Measurements from ENCODE around the gene GINS3. TPM values are rescaled to one million over a fixed set of nuclear protein-coding genes. Genes with fewer than 3 reads are reported as not detected.

Gene GINS3
- total RNA-seq, 1 experiment from 2014 or later = 16.4 TPM

DNA sequence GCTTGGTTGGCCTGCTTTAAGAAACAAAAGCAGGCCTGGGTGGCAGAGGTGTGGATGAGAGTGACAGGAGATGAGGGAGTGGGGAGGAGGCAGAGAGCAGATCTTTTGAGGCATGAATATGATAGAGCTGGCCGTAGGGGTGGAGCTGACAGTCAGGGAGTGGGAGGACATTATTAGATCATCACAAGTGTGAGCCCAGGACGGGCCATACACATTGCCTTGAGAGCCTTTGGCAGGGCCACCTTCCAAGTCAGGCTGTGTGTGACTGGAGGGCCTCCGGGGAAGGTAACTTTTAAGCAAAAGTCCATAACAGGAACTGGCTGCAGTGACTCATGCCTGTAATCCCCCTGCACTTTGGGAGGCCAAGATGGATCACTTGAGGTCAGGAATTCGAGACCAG is 26.3 kb downstream of the GINS3 start:
- no peak for TF ChIP-seq CTCF (conservative IDR thresholded peaks at IDR 0.05)

More for the DNA sequence above, 26.3 kb downstream of the GINS3 start:
- Histone ChIP-seq H3K9me3 (ENCODE audit: control insufficient read depth, low read depth, low read length) (no peaks in the 10 kb centered on the region), H2BK20ac (ENCODE audit: low read depth, low read length, poor library complexity, severe bottlenecking) (no peak overlapping the region), H3K79me2 (ENCODE audit: insufficient read depth, low read length) (no peaks in the 10 kb centered on the region), H3K4me1 (ENCODE audit: insufficient read depth, low read length) (peaks cover 7% of the 10 kb centered on the region; the same call in 1 of the 2 replicates), H3K18ac (ENCODE audit: insufficient read length, low read depth, low read length) (no peak overlapping the region), H3K23me2 (ENCODE audit: insufficient read length, low read depth, low read length, poor library complexity, severe bottlenecking) (no peaks in the 10 kb centered on the region), H2AFZ (ENCODE audit: low read length) (no peak overlapping the region), H2AK5ac (ENCODE audit: insufficient read length, low read length) (no peak overlapping the region), H2BK5ac (ENCODE audit: insufficient read length, low read length) (no peak overlapping the region), H4K8ac (replicated peaks; ENCODE audit: insufficient read length, low read depth, low read length) (no peak overlapping the region), H4K91ac (ENCODE audit: insufficient read length, low read depth, low read length) (no peak overlapping the region), H3K27ac (ENCODE audit: insufficient read length, low read depth, low read length) (no peak overlapping the region), H3K23ac (ENCODE audit: insufficient read length, low read depth, low read length) (no peak overlapping the region), H3K79me1 (ENCODE audit: insufficient read depth, low read depth, low read length, poor library complexity, severe bottlenecking) (no peaks in the 10 kb centered on the region), H4K5ac (ENCODE audit: insufficient read length, low read depth, low read length) (no peak overlapping the region), H2BK12ac (ENCODE audit: insufficient read length, low read depth, low read length) (no peak overlapping the region), H3K27me3 (ENCODE audit: insufficient read depth, low read length) (no peaks in the 10 kb centered on the region), H3K14ac (ENCODE audit: insufficient read depth, low read length) (no peak overlapping the region), H3T11ph (ENCODE audit: low read length) (no peak overlapping the region), H2BK15ac (ENCODE audit: low read depth, low read length) (no peak overlapping the region), H3K56ac (ENCODE audit: insufficient read length, low read depth, low read length) (no peak overlapping the region), H3K4me2 (ENCODE audit: insufficient read depth, insufficient read length, low read length) (no peak overlapping the region), H3K4ac (ENCODE audit: low read depth, low read length) (no peak overlapping the region), H2BK120ac (ENCODE audit: low read depth, low read length, poor library complexity, severe bottlenecking) (no peak overlapping the region), H4K20me1 (ENCODE audit: control insufficient read depth, insufficient read depth, insufficient read length) (no peaks in the 10 kb centered on the region), H3K9ac (ENCODE audit: extremely low read depth, insufficient read length, low read length) (no peak overlapping the region)
- H3K4me3 Mint-ChIP-seq = no peak overlapping the region
- no peaks in the 10 kb centered on the region for H3K9me3 Mint-ChIP-seq
- no CpG with 5 or more reads among the region's 4 CpGs for WGBS (ENCODE audit: extremely low coverage, insufficient read length, low lambda C conversion rate)
- H3K4me1 Mint-ChIP-seq = peaks cover 27 to 50% of the 10 kb centered on the region in 2 experiments
- peaks cover 15% of the 10 kb centered on the region for H3K27me3 Mint-ChIP-seq (ENCODE audit: low read depth)
- no peaks in the 10 kb centered on the region for H3K36me3 Mint-ChIP-seq (ENCODE audit: insufficient read depth in 1 of 3, low read depth in 3 of 3)
- peak overlapping the region in 1 of 3 experiments; percentile 37; a peak in 1 of 7 replicates for H3K27ac Mint-ChIP-seq
- DNase-seq = no peak
